Measurements from ENCODE around the gene LAMB3.

DNA sequence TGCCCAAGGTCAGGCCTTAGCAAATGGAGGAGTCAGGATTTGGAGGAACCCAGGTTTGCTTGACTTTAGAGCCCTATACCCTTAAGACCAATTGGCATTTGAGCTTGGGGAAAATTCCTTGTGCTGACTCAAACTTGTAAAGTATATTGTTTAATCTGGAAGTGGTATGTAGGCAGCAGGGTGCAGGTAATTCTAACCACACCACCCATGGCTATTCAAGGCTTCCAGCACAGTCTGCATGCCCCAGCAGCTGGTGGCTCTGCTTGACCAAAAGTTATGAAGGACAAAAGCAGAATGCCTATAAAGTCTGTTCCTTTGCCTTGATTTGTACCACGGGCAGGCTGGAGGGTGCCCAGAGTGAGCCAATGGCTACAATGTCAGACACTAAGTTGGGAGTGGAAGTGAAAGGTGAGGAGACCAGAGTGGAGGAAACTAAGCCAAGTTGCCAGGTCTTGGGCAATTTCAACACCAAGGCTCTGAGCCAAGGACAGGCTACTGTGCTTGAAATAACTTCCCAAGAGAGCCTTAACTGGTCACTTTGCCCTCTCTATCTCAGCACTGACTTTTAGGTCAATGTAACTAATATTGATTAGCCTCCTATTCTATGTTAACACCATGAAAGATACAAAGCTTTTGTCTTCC, 18.3 kb upstream of the LAMB3 start:
- TF ChIP-seq, protein P1, sequence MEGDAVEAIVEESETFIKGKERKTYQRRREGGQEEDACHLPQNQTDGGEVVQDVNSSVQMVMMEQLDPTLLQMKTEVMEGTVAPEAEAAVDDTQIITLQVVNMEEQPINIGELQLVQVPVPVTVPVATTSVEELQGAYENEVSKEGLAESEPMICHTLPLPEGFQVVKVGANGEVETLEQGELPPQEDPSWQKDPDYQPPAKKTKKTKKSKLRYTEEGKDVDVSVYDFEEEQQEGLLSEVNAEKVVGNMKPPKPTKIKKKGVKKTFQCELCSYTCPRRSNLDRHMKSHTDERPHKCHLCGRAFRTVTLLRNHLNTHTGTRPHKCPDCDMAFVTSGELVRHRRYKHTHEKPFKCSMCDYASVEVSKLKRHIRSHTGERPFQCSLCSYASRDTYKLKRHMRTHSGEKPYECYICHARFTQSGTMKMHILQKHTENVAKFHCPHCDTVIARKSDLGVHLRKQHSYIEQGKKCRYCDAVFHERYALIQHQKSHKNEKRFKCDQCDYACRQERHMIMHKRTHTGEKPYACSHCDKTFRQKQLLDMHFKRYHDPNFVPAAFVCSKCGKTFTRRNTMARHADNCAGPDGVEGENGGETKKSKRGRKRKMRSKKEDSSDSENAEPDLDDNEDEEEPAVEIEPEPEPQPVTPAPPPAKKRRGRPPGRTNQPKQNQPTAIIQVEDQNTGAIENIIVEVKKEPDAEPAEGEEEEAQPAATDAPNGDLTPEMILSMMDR (IDR thresholded peaks at IDR 0.05), result no peak
- TF ChIP-seq POLR2A (IDR thresholded peaks at IDR 0.05), result no peak

Measured in testis (tissue), 2 donors.